Stimulated activated CD8-positive, alpha-beta memory T cell treated with anti-CD3 and anti-CD28 coated beads, Interleukin-2, amount 100 ng/mL, for 1 hour (primary cell): ENCODE measurements around the gene NXPH1.

Experiments used
- DNase-seq, 2 donors: peaks; one replicate each; pipeline ENCODE4 v3.0.0-alpha.2; 2020; ENCODE audit warnings: low read depth in 2 of 2

The NXPH1 gene

GRCh38 chr7:8507566-8507965 is 74.2 kb downstream of the NXPH1 start:
- no peak for DNase-seq

GRCh38 chr7:8509621-8510020 is 76.2 kb downstream of the NXPH1 start:
- DNase-seq = no peak

- DNase-seq = no peak
These were observed 78.4 kb downstream of the NXPH1 start for GRCh38 chr7:8511855-8512254.

GRCh38 chr7:8514781-8515519 is 81.5 kb downstream of the NXPH1 start:
- no peak for DNase-seq

- no peak for DNase-seq
These were observed 82.3 kb downstream of the NXPH1 start for GRCh38 chr7:8515640-8516185.

GRCh38 chr7:8516976-8517375 is 83.6 kb downstream of the NXPH1 start:
- DNase-seq = no peak

- DNase-seq = no peak
These were observed 94.9 kb downstream of the NXPH1 start for GRCh38 chr7:8528311-8528710.

- DNase-seq = no peak
These were observed 98.6 kb downstream of the NXPH1 start for GRCh38 chr7:8531991-8532515.

- no peak for DNase-seq
These were observed 103.0 kb downstream of the NXPH1 start for GRCh38 chr7:8536431-8536830.

- no peak for DNase-seq
These were observed 115.6 kb downstream of the NXPH1 start for GRCh38 chr7:8549046-8549445.

GRCh38 chr7:8560501-8560900 is 127.1 kb downstream of the NXPH1 start:
- DNase-seq = no peak

GRCh38 chr7:8561449-8561848 is 128.0 kb downstream of the NXPH1 start:
- DNase-seq = no peak

- DNase-seq = no peak
These were observed 130.9 kb downstream of the NXPH1 start for GRCh38 chr7:8564281-8564680.

GRCh38 chr7:8566016-8566415 is 132.6 kb downstream of the NXPH1 start:
- no peak for DNase-seq

GRCh38 chr7:8567626-8568025 is 134.2 kb downstream of the NXPH1 start:
- no peak for DNase-seq

- no peak for DNase-seq
These were observed 146.3 kb downstream of the NXPH1 start for GRCh38 chr7:8579661-8580194.

- DNase-seq = no peak
These were observed 148.4 kb downstream of the NXPH1 start for GRCh38 chr7:8581842-8582241.

- DNase-seq = no peak
These were observed 149.3 kb downstream of the NXPH1 start for GRCh38 chr7:8582728-8583127.

- no peak for DNase-seq
These were observed 152.2 kb downstream of the NXPH1 start for GRCh38 chr7:8585591-8585990.

- no peak for DNase-seq
These were observed 156.8 kb downstream of the NXPH1 start for GRCh38 chr7:8590225-8590624.

- DNase-seq = no peak
These were observed 157.4 kb downstream of the NXPH1 start for GRCh38 chr7:8590791-8591190.

- no peak for DNase-seq
These were observed 157.9 kb downstream of the NXPH1 start for GRCh38 chr7:8591289-8591688.

- no peak for DNase-seq
These were observed 158.8 kb downstream of the NXPH1 start for GRCh38 chr7:8592167-8592566.
